ENCODE results near the gene CCDC154.

CCDC154 gene

GRCh38 chr16:1420111-1420539 is 24.2 kb downstream of the CCDC154 start:
- peak; percentile 65 for DNase-seq

- DNase-seq, result no peak
Measured at GRCh38 chr16:1416521-1416941, 27.8 kb downstream of the CCDC154 start.

DNA sequence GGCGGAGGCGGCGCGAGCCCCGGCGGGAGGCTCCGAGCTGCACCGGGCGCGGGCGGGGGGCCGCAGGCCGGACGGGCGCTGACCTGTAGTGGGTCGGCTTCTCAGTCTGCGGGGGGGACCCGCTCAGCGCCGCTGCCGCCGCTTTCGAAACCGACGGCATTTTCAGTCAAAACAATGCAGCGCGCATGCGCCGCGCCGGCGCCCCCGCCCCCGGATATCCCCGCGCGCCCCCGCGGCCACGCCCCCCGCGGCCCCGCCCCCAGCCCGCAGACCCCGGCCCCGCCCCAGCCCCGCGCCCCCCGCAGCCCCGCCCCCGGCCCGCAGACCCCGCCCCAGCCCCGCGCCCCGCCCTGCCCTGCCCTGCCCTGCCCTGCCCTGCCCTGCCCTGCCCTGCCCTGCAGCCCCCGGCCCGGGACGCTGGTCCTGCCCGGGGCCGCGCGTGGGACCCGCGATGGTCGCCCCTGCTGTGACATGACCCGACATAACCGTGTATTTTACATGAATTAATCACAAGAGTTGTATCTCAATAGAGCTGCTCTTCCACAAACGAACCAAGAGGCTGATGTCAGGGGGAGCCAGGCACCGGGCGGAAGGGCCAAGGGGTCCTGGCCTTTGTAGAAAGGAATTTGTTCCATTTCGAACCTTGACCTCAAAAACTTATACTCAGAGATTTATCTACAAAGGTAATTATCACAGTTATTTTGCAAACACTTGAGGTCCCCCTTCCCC is 29.7 kb downstream of the CCDC154 start, which contains the start of gene UNKL:
Gene UNKL (minus strand): TSS at position 173 of the 729 bp plus-strand sequence. CDS start 13 bp downstream, at position 160.
- DNase-seq, result peak; percentile 94

DNA sequence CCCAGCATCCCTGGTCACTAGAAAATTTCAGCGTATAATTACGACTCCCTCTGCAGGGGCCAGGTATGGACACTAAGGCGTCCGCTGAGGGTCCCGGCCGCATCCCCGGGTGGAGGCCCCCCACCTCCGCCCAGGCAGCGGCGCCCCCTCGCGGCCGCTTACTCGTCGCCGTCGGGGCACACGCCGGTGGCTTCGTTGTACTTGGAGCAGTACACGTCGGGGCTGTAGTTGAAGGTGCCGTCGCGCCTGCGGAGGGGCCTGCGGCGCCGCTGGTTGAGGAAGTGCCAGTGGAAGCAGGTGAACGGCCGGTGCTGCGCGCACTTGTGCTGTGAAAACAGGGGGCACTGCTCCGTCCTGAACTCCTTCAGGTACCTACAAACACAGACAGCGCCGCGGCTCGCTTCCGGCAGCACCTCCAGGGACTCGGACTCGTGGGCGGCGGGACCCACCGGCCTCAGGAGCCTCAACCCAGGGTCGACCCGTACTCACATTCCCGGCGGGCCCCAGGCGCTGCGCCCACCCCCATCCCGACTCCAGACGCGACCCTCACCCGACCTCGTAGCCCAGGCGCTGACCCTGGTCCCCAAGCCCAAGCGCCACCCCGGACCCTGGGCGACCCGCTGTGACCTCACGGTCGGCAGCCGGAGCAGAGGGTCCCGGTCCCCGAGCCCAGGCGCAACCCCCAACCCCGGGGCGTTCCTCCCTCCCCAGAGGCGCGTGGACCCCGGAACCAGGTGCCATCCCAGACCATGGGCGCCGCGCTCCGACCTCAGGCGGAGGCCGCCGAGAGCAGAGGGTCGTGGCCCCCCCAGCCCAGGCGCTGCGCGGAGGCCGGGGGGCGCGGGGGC is 30.4 kb downstream of the CCDC154 start:
- DNase-seq, result peak; percentile 89

- DNase-seq, result no peak
Measured at GRCh38 chr16:1412847-1413246, 31.5 kb downstream of the CCDC154 start.

GRCh38 chr16:1408171-1408837 is 36.1 kb downstream of the CCDC154 start:
- peak; percentile 98 for DNase-seq

DNA sequence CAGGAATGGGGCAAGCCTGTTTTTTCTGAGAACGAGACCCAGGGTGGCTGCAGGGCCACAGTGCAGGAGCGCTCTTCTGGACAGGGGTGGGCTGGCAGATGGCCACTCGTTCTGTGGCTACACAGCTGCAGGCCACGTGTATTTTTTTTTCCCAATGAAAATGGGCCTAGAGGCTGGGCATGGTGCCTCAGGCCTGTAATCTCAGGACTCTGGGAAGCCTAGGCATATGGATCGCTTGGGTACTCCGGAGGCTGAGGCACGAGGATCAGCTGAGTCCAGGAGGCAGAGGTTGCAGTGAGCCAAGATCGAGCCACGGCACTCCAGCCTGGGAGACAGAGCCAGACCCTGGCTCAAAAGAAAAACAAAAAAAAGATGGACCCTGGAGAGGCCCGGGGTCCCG is 36.6 kb downstream of the CCDC154 start:
- no peak for DNase-seq

GRCh38 chr16:1403733-1404132 is 40.6 kb downstream of the CCDC154 start:
- DNase-seq, result no peak

DNA sequence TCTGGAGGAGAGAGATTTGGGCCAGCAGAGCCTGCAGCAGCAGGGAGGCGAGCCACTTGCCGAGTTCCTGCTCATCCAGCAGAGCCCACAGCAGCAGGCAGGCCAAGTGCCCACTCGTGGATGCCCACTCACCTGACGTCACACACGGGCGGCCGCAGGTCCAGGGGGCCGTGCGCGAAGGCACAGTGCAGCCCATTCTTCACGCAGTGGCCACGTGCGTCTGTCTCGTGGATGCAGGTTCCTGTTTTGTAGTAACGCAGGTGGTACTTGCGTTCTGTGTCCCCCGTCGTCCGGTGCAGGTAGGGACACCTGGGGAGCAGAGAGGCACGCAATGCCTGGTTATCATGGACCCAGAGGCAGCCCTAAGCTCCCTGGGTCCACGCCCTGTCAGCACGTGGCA is 41.3 kb downstream of the CCDC154 start:
- DNase-seq, result no peak

GRCh38 chr16:1401758-1402154 is 42.6 kb downstream of the CCDC154 start:
- DNase-seq, result no peak

GRCh38 chr16:1401061-1401757 is 43.1 kb downstream of the CCDC154 start:
- DNase-seq, result no peak

- no peak for DNase-seq
Measured at GRCh38 chr16:1398826-1399581, 45.4 kb downstream of the CCDC154 start.

GRCh38 chr16:1398351-1398750 is 46.0 kb downstream of the CCDC154 start:
- DNase-seq, result no peak

DNA sequence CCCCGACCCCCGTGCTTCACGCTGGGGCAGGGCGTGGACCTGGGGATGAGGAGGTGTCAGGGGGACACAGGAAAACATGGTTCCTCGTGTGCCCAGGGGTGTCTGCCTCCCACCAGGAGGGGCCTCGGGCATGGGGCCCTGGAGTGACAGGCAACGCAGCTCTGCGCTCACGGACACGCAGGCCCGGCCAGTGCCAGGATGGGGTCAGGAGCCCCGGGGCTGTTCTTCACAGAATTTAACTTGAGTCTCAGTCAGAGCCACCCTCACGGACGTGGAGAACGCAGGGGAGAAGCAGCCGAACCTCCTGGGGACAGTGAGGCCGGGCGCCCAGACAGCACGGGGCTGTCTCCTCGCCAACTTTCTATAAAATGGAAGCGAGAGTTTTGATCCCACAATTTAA is 46.6 kb downstream of the CCDC154 start:
- DNase-seq, result no peak

GRCh38 chr16:1395444-1396031 is 48.8 kb downstream of the CCDC154 start:
- DNase-seq, result no peak

DNA sequence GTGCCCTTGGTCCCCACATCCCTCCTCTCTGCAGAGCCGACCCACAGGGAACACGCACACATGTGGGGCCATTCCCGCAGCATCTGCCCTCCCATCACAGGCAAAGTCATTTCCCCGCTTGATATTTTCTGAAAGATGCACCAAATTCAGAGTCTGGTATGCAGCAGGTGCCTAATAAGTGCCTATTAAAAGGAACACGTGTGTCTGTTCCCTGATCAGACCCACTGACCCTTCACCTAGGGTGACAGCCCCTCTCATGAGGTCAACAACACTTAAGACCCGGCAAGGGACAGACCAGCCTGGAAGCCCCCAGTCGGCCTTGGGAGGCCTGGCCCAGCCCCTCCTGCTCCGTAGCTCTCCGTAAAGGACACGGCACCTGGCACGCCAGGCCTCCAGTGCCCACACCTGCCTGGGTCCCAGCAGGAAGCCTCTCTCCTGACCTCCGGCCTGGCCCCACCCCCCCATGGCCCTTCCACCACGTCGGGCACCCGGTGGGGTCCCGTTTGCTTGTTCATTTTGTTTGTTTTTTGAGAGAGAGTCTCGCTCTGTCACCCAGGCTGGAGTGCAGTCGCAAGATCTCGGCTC is 49.9 kb downstream of the CCDC154 start:
- DNase-seq, result no peak

GRCh38 chr16:1393613-1394176 is 50.7 kb downstream of the CCDC154 start:
- DNase-seq, result no peak

GRCh38 chr16:1392826-1393225 is 51.5 kb downstream of the CCDC154 start:
- no peak for DNase-seq

- no peak for DNase-seq
Measured at GRCh38 chr16:1390239-1390779, 54.0 kb downstream of the CCDC154 start.

GRCh38 chr16:1389762-1390161 is 54.6 kb downstream of the CCDC154 start:
- DNase-seq, result no peak

GRCh38 chr16:1387331-1387730 is 57.0 kb downstream of the CCDC154 start:
- no peak for DNase-seq
